WTC11 (cell line): ENCODE data around the gene SPTAN1. TPM values are rescaled to one million over a fixed set of nuclear protein-coding genes. Genes with fewer than 3 reads are reported as not detected.

Experiments
- ATAC-seq: fragments of 200-7000 bp; cut with Tn5 transposase; 2 replicates; pipeline ENCODE4 v1.10.0; 2021; ENCODE audit warnings: mild to moderate bottlenecking, moderate library complexity
- CTCF ChIA-PET: fragments of 300-600 bp; sonication (Branson Sonifier 250); formaldehyde crosslinking; loops from one replicate; lab custom pipeline; 2021; ENCODE audit warnings: antibody characterized with exemption; lab: Charles Lee
- POLR2A ChIA-PET: fragments of 350-600 bp; sonication (Branson Sonifier 250); formaldehyde crosslinking; loops from one replicate; lab custom pipeline; 2021; ENCODE audit warnings: antibody characterized with exemption; lab: Charles Lee
- DNase-seq: peaks from one replicate; pipeline ENCODE4 v3.0.0; 2021; ENCODE audit warnings: low spot score
- H3K27ac Mint-ChIP-seq: 2 replicates; pipeline ENCODE4 v1.8.0; 2021; ENCODE audit warnings: mixed read lengths
- H3K27me3 Mint-ChIP-seq: 2 replicates; pipeline ENCODE4 v1.8.0; 2021; ENCODE audit warnings: low read depth, mild to moderate bottlenecking, moderate library complexity, mixed read lengths
- H3K36me3 Mint-ChIP-seq: 2 replicates; pipeline ENCODE4 v1.8.0; 2021; ENCODE audit warnings: mixed read lengths
- H3K4me1 Mint-ChIP-seq: 2 replicates; pipeline ENCODE4 v1.8.0; 2022; ENCODE audit warnings: mixed read lengths
- H3K4me3 Mint-ChIP-seq: 2 replicates; pipeline ENCODE4 v1.8.0; 2021; ENCODE audit warnings: mild to moderate bottlenecking, moderate library complexity, mixed read lengths
- H3K9me3 Mint-ChIP-seq: 2 replicates; pipeline ENCODE4 v1.8.0; 2021; ENCODE audit warnings: mixed read lengths
- CBFB ChIP-seq: sonication (generic); formaldehyde crosslinking; IDR thresholded peaks from 2 replicates; pipeline ENCODE4 v1.8.1; 2022; ENCODE audit warnings: mild to moderate bottlenecking, low read depth, missing genetic modification reagents
- E2F1 ChIP-seq: sonication (generic); formaldehyde crosslinking; IDR thresholded peaks from 2 replicates; pipeline ENCODE4 v1.8.0; 2022; ENCODE audit warnings: mild to moderate bottlenecking, missing genetic modification reagents
- EMX1 ChIP-seq: fragments of 250-450 bp; sonication (Bioruptor Pico); IDR thresholded peaks from 2 replicates; pipeline ENCODE4 v1.8.0; 2021; ENCODE audit warnings: mild to moderate bottlenecking
- ERG ChIP-seq: fragments of 250-450 bp; sonication (Bioruptor Pico); IDR thresholded peaks from 2 replicates; pipeline ENCODE4 v1.8.0; 2021; ENCODE audit warnings: mild to moderate bottlenecking
- GTF2I ChIP-seq: fragments of 250-450 bp; sonication (Bioruptor Pico); conservative IDR thresholded peaks from 2 replicates; pipeline ENCODE4 v1.4.0; 2021; ENCODE audit warnings: mild to moderate bottlenecking
- NR2C2 ChIP-seq: sonication (generic); formaldehyde crosslinking; IDR thresholded peaks from 2 replicates; pipeline ENCODE4 v1.8.0; 2022; ENCODE audit warnings: mild to moderate bottlenecking, missing genetic modification reagents
- OVOL2 ChIP-seq: fragments of 250-450 bp; sonication (Bioruptor Pico); IDR thresholded peaks from 2 replicates; pipeline ENCODE4 v1.9.0; 2021; ENCODE audit warnings: mild to moderate bottlenecking, borderline replicate concordance
- PRDM15 ChIP-seq: sonication (generic); formaldehyde crosslinking; IDR thresholded peaks from 2 replicates; pipeline ENCODE4 v1.8.0; 2022; ENCODE audit warnings: missing genetic modification reagents
- SOX15 ChIP-seq: fragments of 250-450 bp; sonication (Bioruptor Pico); IDR thresholded peaks from 2 replicates; pipeline ENCODE4 v1.9.0; 2021; ENCODE audit warnings: mild to moderate bottlenecking
- TEAD4 ChIP-seq: sonication (generic); formaldehyde crosslinking; IDR thresholded peaks from 2 replicates; pipeline ENCODE4 v1.8.0; 2022; ENCODE audit warnings: mild to moderate bottlenecking, missing genetic modification reagents
- ZNF138 ChIP-seq: sonication (generic); formaldehyde crosslinking; conservative IDR thresholded peaks from 2 replicates; pipeline ENCODE4 v1.8.1; 2022; ENCODE audit warnings: mild to moderate bottlenecking, moderate library complexity, missing genetic modification reagents
- ZNF232 ChIP-seq: sonication (generic); formaldehyde crosslinking; IDR thresholded peaks from 2 replicates; pipeline ENCODE4 v1.8.0; 2022; ENCODE audit warnings: mild to moderate bottlenecking, missing genetic modification reagents
- total RNA-seq: library from RNA; stranded (reverse); gene quantifications from 3 replicates; pipeline ENCODE4 v1.2.3, GENCODE V29; 2021
- TF ChIP-seq, protein P1 (sequence below): sonication (generic); formaldehyde crosslinking; IDR thresholded peaks from 2 replicates; pipeline ENCODE4 v1.8.0; 2023; ENCODE audit warnings: missing genetic modification reagents, mild to moderate bottlenecking, borderline replicate concordance
- TF ChIP-seq, protein P2 (sequence below): sonication (generic); formaldehyde crosslinking; IDR thresholded peaks from 2 replicates; pipeline ENCODE4 v1.8.1; 2023; ENCODE audit warnings: mild to moderate bottlenecking, missing genetic modification reagents
- TF ChIP-seq, protein P3 (sequence below): sonication (generic); formaldehyde crosslinking; IDR thresholded peaks from 2 replicates; pipeline ENCODE4 v1.8.1; 2023; ENCODE audit warnings: mild to moderate bottlenecking, missing genetic modification reagents, borderline replicate concordance
- TF ChIP-seq, protein P4 (sequence below): fragments of 250-450 bp; sonication (Bioruptor Pico); IDR thresholded peaks from 2 replicates; pipeline ENCODE4 v1.9.0; 2021; ENCODE audit warnings: mild to moderate bottlenecking
- TF ChIP-seq, protein P5 (sequence below): fragments of 250-450 bp; sonication (Bioruptor Pico); conservative IDR thresholded peaks from 2 replicates; pipeline ENCODE4 v1.9.0; 2021; ENCODE audit warnings: mild to moderate bottlenecking

SPTAN1 gene
- total RNA-seq, 1 experiment from 2014 or later, result 255 TPM

GRCh38 chr9:128552744-128553440 lies 505 bp downstream of the SPTAN1 start:
- ChIA-PET POLR2A (interaction anchor here (1.1 to 1.8 kb wide), 3 partner anchors 44 to 137 kb away, joined by 3 to 5 read pairs (median 3); partner anchors contain the start of genes GLE1 and SET), CTCF (interaction anchor here (0.6 to 4.0 kb wide), 4 partner anchors 114 to 230 kb away, joined by 3 to 26 read pairs (median 4); partner anchors contain the start of gene COQ4)
- no peak overlapping the region for H3K4me3 Mint-ChIP-seq
- no peaks in the 10 kb centered on the region for H3K9me3 Mint-ChIP-seq
- DNase-seq (peak; percentile 73), ATAC-seq (peak; percentile 8)
- H3K4me1 Mint-ChIP-seq, result peaks cover 31% of the 10 kb centered on the region
- H3K27me3 Mint-ChIP-seq, result peaks cover 3% of the 10 kb centered on the region; the same call in 1 of the 2 replicates
- H3K36me3 Mint-ChIP-seq, result no peaks in the 10 kb centered on the region
- no peak overlapping the region for H3K27ac Mint-ChIP-seq
- TF ChIP-seq EMX1 (CRISPR knock-in tag), result no peak
- 0 out of 2 replicates have a peak, but pooled peaks have one; percentile 33 for TF ChIP-seq CBFB (CRISPR knock-in tag)
- 0 out of 2 replicates have a peak, but pooled peaks have one; percentile 9 for TF ChIP-seq ZNF232 (CRISPR knock-in tag)
- TF ChIP-seq, protein P1, sequence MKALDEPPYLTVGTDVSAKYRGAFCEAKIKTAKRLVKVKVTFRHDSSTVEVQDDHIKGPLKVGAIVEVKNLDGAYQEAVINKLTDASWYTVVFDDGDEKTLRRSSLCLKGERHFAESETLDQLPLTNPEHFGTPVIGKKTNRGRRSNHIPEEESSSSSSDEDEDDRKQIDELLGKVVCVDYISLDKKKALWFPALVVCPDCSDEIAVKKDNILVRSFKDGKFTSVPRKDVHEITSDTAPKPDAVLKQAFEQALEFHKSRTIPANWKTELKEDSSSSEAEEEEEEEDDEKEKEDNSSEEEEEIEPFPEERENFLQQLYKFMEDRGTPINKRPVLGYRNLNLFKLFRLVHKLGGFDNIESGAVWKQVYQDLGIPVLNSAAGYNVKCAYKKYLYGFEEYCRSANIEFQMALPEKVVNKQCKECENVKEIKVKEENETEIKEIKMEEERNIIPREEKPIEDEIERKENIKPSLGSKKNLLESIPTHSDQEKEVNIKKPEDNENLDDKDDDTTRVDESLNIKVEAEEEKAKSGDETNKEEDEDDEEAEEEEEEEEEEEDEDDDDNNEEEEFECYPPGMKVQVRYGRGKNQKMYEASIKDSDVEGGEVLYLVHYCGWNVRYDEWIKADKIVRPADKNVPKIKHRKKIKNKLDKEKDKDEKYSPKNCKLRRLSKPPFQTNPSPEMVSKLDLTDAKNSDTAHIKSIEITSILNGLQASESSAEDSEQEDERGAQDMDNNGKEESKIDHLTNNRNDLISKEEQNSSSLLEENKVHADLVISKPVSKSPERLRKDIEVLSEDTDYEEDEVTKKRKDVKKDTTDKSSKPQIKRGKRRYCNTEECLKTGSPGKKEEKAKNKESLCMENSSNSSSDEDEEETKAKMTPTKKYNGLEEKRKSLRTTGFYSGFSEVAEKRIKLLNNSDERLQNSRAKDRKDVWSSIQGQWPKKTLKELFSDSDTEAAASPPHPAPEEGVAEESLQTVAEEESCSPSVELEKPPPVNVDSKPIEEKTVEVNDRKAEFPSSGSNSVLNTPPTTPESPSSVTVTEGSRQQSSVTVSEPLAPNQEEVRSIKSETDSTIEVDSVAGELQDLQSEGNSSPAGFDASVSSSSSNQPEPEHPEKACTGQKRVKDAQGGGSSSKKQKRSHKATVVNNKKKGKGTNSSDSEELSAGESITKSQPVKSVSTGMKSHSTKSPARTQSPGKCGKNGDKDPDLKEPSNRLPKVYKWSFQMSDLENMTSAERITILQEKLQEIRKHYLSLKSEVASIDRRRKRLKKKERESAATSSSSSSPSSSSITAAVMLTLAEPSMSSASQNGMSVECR (CRISPR knock-in tag), result peak; percentile 75; the same call in 1 of the 2 replicates
- no peak for TF ChIP-seq NR2C2
- TF ChIP-seq, protein P2, sequence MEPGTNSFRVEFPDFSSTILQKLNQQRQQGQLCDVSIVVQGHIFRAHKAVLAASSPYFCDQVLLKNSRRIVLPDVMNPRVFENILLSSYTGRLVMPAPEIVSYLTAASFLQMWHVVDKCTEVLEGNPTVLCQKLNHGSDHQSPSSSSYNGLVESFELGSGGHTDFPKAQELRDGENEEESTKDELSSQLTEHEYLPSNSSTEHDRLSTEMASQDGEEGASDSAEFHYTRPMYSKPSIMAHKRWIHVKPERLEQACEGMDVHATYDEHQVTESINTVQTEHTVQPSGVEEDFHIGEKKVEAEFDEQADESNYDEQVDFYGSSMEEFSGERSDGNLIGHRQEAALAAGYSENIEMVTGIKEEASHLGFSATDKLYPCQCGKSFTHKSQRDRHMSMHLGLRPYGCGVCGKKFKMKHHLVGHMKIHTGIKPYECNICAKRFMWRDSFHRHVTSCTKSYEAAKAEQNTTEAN (CRISPR knock-in tag), result 0 out of 2 replicates have a peak, but pooled peaks have one; percentile 36
- TF ChIP-seq TEAD4 (CRISPR knock-in tag), result no peak; the same call in 1 of the 2 replicates
- TF ChIP-seq, protein P3, sequence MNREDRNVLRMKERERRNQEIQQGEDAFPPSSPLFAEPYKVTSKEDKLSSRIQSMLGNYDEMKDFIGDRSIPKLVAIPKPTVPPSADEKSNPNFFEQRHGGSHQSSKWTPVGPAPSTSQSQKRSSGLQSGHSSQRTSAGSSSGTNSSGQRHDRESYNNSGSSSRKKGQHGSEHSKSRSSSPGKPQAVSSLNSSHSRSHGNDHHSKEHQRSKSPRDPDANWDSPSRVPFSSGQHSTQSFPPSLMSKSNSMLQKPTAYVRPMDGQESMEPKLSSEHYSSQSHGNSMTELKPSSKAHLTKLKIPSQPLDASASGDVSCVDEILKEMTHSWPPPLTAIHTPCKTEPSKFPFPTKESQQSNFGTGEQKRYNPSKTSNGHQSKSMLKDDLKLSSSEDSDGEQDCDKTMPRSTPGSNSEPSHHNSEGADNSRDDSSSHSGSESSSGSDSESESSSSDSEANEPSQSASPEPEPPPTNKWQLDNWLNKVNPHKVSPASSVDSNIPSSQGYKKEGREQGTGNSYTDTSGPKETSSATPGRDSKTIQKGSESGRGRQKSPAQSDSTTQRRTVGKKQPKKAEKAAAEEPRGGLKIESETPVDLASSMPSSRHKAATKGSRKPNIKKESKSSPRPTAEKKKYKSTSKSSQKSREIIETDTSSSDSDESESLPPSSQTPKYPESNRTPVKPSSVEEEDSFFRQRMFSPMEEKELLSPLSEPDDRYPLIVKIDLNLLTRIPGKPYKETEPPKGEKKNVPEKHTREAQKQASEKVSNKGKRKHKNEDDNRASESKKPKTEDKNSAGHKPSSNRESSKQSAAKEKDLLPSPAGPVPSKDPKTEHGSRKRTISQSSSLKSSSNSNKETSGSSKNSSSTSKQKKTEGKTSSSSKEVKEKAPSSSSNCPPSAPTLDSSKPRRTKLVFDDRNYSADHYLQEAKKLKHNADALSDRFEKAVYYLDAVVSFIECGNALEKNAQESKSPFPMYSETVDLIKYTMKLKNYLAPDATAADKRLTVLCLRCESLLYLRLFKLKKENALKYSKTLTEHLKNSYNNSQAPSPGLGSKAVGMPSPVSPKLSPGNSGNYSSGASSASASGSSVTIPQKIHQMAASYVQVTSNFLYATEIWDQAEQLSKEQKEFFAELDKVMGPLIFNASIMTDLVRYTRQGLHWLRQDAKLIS (CRISPR knock-in tag), result no peak
- TF ChIP-seq GTF2I, result no peak
- TF ChIP-seq ZNF138, result no peak
- no peak for TF ChIP-seq OVOL2 (CRISPR knock-in tag)
- no peak for TF ChIP-seq PRDM15 (CRISPR knock-in tag)
- TF ChIP-seq, protein P4, sequence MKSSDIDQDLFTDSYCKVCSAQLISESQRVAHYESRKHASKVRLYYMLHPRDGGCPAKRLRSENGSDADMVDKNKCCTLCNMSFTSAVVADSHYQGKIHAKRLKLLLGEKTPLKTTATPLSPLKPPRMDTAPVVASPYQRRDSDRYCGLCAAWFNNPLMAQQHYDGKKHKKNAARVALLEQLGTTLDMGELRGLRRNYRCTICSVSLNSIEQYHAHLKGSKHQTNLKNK, result no peak
- no peak for TF ChIP-seq SOX15 (CRISPR knock-in tag)
- TF ChIP-seq, protein P5, sequence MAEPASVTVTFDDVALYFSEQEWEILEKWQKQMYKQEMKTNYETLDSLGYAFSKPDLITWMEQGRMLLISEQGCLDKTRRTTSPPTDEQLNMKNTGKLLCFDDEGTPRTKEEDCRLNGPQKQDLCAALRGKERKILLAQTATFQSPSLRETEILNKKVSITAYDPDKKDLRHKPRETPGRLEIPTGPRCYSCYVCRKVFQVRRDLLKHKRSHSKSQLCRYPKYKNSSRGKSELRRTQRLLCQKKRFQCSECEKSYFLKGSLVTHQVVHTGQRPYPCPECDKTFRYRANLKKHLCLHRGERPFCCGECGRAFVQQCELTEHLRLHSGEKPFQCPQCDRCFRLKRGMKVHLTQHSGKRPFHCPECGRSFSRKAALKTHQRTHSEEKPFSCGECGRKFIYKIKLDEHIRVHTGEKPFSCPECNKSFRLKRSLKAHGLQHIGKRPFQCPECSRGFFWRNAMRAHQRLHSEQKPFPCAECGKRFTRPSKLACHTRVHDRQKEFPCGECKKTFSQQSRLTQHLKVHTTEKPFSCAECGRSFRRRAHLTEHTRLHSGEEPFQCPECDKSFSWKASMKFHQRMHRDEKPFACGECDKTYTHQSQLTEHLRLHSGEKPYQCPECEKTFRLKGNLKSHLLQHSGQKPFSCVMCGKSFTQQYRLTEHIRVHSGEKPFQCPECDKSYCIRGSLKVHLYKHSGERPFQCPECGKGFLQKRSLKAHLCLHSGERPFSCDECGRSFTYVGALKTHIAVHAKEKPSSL (CRISPR knock-in tag), result no peak
- TF ChIP-seq E2F1 (CRISPR knock-in tag), result no peak
- TF ChIP-seq ERG, result no peak
